ENCODE data around the gene MIPOL1. TPM values are rescaled to one million over a fixed set of nuclear protein-coding genes. Genes with fewer than 3 reads are reported as not detected.

The MIPOL1 gene
- total RNA-seq, 1 experiment from 2014 or later, result 18.7 TPM

DNA sequence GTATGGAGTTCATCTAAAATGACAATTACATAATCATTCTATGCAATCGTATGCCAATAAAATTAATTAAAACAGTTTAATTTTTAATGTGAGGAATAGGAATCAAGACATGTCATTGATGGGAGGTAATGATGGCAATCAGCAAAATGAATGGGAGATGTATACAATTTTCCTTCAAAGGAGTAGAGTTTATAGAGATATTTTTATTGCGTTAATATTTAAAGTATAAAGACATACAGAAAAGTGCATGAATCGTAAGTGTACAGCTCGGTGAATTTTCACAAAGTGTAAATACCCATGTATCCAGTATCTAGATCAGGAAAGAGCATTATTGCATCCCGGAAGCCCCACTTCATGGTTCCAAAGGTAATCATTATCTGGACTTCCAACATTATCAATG lies 1.2 kb downstream of the MIPOL1 start:
- POLR2A ChIA-PET, result no interaction called here
- H3K27me3 Mint-ChIP-seq (ENCODE audit: insufficient read depth, unreplicated experiment), result no peaks in the 10 kb centered on the region
- H3K4me3 Mint-ChIP-seq (ENCODE audit: unreplicated experiment), result peak overlapping the region; percentile 98

DNA sequence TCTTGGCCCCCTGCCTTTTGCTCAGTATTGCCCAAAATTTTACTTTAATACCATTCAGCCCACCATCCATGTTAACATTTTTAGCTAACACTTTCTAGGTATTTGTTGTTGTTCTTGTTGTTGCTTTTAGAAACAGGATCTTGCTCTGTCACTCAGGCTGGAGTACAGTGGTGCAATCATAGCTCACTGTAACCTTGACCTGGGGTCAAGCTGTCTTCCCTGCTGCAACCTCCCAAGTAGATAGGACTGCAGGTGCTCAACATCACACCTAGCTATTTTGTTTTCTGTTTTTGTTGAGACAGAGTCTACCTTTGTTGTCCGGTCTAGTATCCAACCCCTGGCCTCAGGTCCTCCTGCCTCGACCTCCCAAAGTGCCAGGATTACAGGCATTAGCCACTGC lies 4.0 kb downstream of the MIPOL1 start:
- intact Hi-C loops (cut with micrococcal nuclease; ENCODE audit: unreplicated experiment), result no loop called here
- no peak for DNase-seq
- no peaks in the 10 kb centered on the region for H3K27me3 Mint-ChIP-seq (ENCODE audit: insufficient read depth, unreplicated experiment)
- TF ChIP-seq, protein P1, sequence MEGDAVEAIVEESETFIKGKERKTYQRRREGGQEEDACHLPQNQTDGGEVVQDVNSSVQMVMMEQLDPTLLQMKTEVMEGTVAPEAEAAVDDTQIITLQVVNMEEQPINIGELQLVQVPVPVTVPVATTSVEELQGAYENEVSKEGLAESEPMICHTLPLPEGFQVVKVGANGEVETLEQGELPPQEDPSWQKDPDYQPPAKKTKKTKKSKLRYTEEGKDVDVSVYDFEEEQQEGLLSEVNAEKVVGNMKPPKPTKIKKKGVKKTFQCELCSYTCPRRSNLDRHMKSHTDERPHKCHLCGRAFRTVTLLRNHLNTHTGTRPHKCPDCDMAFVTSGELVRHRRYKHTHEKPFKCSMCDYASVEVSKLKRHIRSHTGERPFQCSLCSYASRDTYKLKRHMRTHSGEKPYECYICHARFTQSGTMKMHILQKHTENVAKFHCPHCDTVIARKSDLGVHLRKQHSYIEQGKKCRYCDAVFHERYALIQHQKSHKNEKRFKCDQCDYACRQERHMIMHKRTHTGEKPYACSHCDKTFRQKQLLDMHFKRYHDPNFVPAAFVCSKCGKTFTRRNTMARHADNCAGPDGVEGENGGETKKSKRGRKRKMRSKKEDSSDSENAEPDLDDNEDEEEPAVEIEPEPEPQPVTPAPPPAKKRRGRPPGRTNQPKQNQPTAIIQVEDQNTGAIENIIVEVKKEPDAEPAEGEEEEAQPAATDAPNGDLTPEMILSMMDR (IDR thresholded peaks at IDR 0.05; ENCODE audit: insufficient read depth in 1 of 2, low read depth in 1 of 2, low read length in 1 of 2, severe bottlenecking in 1 of 2, unreplicated experiment in 1 of 2), result no peak
- Histone ChIP-seq H3K4me1 (peaks cover 7% of the 10 kb centered on the region; the same call in 1 of the 2 replicates), H3K9me3 (peaks cover 17% of the 10 kb centered on the region), H3K36me3 (ENCODE audit: control insufficient read depth, insufficient read depth, low read length) (peaks cover 2% of the 10 kb centered on the region; the same call in 1 of the 2 replicates), H3K27me3 (replicated peaks; ENCODE audit: control insufficient read depth, insufficient read depth, low read length) (no peaks in the 10 kb centered on the region), H3K4me3 (ENCODE audit: low read depth, low read length) (no peak overlapping the region)
- no peak overlapping the region for H3K27ac Mint-ChIP-seq (ENCODE audit: unreplicated experiment)
- H3K9me3 Mint-ChIP-seq (ENCODE audit: unreplicated experiment), result peaks cover 4% of the 10 kb centered on the region
- BruUV-seq (replicated peaks), result no TSS peak
- peaks cover 25% of the 10 kb centered on the region for H3K36me3 Mint-ChIP-seq (ENCODE audit: insufficient read depth, unreplicated experiment)
- H3K4me1 Mint-ChIP-seq (ENCODE audit: low read depth, unreplicated experiment), result peaks cover 6% of the 10 kb centered on the region
- H3K4me3 Mint-ChIP-seq (ENCODE audit: unreplicated experiment), result no peak overlapping the region
- CTCF ChIA-PET, result no interaction called here
- POLR2A ChIA-PET, result no interaction called here

More for the DNA sequence above, 1.2 kb downstream of the MIPOL1 start:
- H3K27me3 ChIP-seq (replicated peaks; ENCODE audit: control insufficient read depth, insufficient read depth, low read length), result no peaks in the 10 kb centered on the region
- H3K4me3 ChIP-seq (ENCODE audit: low read depth, low read length), result no peak overlapping the region; the same call in 1 of the 2 replicates
- Mint-ChIP-seq H3K36me3 (ENCODE audit: insufficient read depth, unreplicated experiment) (peaks cover 9% of the 10 kb centered on the region), H3K9me3 (ENCODE audit: unreplicated experiment) (no peaks in the 10 kb centered on the region), H3K27ac (ENCODE audit: unreplicated experiment) (no peak overlapping the region), H3K4me1 (ENCODE audit: low read depth, unreplicated experiment) (peaks cover 18% of the 10 kb centered on the region)
- no peaks in the 10 kb centered on the region for H3K36me3 ChIP-seq (ENCODE audit: control insufficient read depth, insufficient read depth, low read length)
- intact Hi-C loops (cut with micrococcal nuclease; ENCODE audit: unreplicated experiment), result loop anchor here (1.0 to 5.0 kb wide), 3 partner anchors 27 to 49 kb away; partner anchors contain the start of gene SLC25A21
- peaks cover 13% of the 10 kb centered on the region; the same call in 1 of the 2 replicates for H3K4me1 ChIP-seq
- no peaks in the 10 kb centered on the region for H3K9me3 ChIP-seq
- DNase-seq, result no peak
- TSS peak; percentile 48 for BruUV-seq (replicated peaks)
- TF ChIP-seq, protein P1 (IDR thresholded peaks at IDR 0.05; ENCODE audit: insufficient read depth in 1 of 2, low read depth in 1 of 2, low read length in 1 of 2, severe bottlenecking in 1 of 2, unreplicated experiment in 1 of 2), result no peak
- CTCF ChIA-PET, result interaction anchor here (1.3 kb wide), 1 partner anchor 56 kb away, joined by 3 read pairs; no protein-coding TSS in a partner anchor

DNA sequence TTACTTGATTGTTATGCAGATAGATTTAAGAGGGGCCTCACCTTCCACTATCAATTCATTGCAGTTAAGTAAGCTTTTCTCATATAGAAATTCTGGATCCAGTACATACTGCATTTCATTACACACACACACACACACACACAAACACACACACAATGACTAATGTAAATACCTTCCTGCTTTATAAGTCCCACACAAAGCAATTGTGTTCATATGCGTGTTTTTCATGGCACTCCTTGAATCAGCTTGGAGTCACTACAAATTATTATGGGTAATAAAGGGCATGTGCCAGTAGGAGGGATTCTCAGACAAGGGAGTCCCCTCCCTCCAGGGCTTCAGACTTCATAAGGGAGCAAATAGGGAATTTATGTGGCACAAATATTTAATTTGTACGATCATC lies 4.5 kb downstream of the MIPOL1 start:
- peaks cover 9% of the 10 kb centered on the region for H3K9me3 Mint-ChIP-seq (ENCODE audit: unreplicated experiment)
- Histone ChIP-seq H3K36me3 (ENCODE audit: control insufficient read depth, insufficient read depth, low read length) (peaks cover 2% of the 10 kb centered on the region; the same call in 1 of the 2 replicates), H3K4me1 (peaks cover 4% of the 10 kb centered on the region; the same call in 1 of the 2 replicates), H3K9me3 (peaks cover 22% of the 10 kb centered on the region), H3K4me3 (ENCODE audit: low read depth, low read length) (no peak overlapping the region), H3K27me3 (replicated peaks; ENCODE audit: control insufficient read depth, insufficient read depth, low read length) (no peaks in the 10 kb centered on the region)
- no peak for DNase-seq
- POLR2A ChIA-PET, result no interaction called here
- BruUV-seq (replicated peaks), result no TSS peak
- peaks cover 6% of the 10 kb centered on the region for H3K4me1 Mint-ChIP-seq (ENCODE audit: low read depth, unreplicated experiment)
- TF ChIP-seq, protein P1 (IDR thresholded peaks at IDR 0.05; ENCODE audit: insufficient read depth in 1 of 2, low read depth in 1 of 2, low read length in 1 of 2, severe bottlenecking in 1 of 2, unreplicated experiment in 1 of 2), result no peak
- H3K36me3 Mint-ChIP-seq (ENCODE audit: insufficient read depth, unreplicated experiment), result peaks cover 25% of the 10 kb centered on the region
- CTCF ChIA-PET, result no interaction called here
- no peak overlapping the region for H3K27ac Mint-ChIP-seq (ENCODE audit: unreplicated experiment)
- H3K27me3 Mint-ChIP-seq (ENCODE audit: insufficient read depth, unreplicated experiment), result no peaks in the 10 kb centered on the region
- no peak overlapping the region for H3K4me3 Mint-ChIP-seq (ENCODE audit: unreplicated experiment)
- intact Hi-C loops (cut with micrococcal nuclease; ENCODE audit: unreplicated experiment), result no loop called here
